NCI-H128 (cell line): ENCODE results near the gene SSC4D.

Experiments used
- DNase-seq: peaks from one replicate; lab custom pipeline; 2025; ENCODE audit not compliant: unreplicated experiment; lab: John Stamatoyannopoulos, UW

Gene SSC4D

DNA sequence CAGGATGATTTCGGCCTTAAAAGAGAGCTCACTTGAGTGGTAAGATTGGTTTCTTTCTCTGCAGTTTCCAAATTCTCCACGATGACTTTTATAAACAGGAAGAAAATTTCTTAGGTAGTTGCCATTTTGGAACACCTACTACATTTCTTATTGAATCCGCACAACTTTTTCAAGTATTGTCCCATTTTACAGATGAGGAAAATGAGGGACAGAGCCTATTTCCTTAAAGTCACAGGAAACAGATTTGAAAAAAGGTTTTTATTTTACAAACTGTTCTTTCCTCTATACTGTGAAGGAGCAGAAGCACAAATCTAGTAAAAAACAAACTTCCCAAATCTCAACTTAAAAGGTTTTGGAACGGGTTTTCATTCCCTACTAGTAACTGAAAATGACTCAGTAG is 53.4 kb downstream of the SSC4D start:
- DNase-seq, result no peak

DNA sequence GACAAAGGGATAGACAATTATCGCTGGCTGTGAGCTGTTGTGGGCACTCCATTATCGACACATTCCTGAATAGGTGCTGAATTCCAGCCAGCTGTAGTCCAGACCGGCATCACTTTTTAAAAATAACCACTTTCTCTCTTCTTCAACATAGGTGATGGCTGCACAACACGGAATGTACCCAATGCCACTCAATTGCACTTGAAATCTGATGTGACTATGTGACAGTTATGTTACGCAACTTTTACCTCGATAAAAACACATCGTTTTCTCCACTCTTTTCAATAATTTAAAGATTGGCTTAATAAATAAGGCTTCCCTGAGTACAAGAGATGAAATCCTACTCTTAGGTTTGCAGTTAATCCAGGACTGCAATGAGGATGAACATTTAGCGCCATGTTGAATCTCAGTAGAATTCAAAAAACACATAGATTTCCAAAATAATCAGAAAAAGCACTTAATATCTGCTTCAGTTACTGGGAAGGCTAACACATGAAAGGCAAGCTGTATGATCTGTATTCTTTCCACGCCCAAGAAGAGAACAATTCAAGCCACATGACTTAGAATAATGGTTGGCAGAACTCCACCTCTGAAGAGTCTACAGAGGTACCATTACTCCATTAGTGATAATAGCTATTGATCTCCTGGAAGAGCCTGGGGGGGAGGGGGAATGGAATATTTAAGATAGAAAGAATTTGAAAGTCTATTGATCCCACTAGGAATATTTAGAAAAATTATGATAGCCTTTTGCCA is 54.3 kb downstream of the SSC4D start:
- no peak for DNase-seq

DNA sequence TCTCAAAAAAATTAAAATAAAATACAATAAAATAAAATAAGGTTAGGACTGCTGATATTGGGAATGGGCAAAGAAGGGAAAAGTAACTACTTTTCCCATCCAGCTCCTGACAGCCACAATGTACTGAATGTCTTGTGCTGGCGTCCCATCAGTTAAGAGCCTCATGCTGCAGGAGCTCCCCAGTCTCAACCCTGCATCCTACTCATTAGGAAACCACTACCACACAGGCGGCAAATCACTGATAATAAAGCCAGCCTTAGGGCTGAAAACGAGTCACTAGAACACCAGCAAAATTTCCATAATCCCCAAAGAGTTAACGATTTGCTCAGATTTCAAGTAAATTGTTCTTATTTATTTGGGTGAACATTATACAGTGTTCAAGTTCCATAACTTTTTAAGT is 55.0 kb downstream of the SSC4D start:
- no peak for DNase-seq

DNA sequence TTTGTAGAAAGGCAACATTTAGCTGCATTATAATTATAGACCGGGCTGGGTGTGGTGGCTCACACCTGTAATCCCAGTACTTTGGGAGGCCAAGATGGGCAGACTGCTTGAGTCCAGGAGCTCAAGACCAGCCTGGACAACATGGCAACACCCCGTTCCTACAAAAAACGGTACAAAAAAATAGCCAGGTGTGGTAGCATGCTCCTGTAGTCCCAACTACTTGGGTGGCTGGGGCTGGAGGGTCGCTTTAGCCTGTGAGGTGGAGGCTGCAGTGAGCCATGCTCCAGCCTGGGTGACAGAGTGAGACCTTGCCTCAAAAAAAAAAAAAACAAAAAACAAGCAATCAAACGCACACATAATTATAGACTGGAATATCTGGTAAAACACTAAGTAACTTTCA is 55.8 kb downstream of the SSC4D start:
- DNase-seq, result no peak

DNA sequence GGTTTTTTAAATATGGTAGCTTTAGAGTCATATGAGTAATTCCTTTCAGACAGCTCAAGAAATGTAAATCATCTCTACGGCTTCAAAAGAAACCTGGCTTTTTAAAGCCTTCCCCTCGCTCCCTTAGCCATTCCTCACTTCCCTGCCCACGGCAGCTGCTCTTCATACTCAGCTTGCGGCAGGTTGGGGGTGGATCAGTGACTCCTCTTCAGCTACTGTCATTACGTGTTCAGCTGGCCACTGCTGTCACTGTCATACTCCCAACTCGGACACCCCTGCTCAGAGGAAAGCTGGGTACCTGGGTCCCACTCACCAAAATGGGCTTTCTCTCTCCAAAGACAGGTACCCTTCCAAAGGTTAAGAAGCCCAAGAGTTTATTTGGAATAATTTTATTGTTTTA is 57.3 kb downstream of the SSC4D start:
- DNase-seq, result no peak

DNA sequence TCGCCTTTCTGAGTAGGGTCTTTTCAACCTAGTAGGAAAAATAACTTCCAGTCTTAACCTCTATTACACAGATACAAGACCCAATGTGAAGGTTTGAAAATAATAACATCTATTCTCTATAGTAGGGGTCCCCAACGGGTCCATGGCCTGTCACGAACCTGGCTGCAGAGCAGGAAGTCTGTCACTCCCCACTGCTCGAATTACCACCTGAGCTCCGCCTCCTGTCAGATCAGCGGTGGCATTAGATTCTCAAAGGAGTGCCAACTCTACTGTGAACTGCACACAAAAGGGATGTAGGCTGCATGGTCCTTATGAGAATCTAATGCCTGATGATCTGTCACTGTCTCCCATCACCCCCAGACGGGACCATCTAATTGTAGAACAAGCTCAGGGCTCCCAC is 58.1 kb downstream of the SSC4D start:
- no peak for DNase-seq

DNA sequence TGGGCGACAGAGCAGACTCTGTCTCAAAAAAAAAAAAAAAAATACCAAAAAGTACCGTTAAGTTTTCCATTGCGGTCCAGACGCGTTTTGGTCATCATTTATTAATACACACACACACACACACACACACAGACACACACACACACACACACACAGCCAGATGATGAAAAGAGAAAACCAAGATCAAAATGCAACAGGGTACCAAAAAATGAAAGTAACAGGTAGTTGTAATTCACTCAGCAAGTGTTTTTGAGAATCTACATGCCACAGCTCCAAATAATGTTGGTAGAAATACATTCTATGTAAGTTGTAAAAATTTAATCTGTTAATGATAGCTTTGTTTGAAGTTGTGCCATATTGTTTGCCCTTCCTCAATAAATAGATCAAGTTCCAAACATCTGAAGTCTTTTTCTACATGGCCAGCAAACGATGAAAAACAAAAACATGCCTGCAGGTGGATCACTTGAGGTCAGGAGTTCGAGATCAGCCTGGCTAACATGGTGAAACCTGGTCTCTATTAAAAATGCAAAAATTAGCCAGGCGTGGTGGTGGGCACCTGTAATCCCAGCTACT is 60.1 kb downstream of the SSC4D start:
- no peak for DNase-seq

DNA sequence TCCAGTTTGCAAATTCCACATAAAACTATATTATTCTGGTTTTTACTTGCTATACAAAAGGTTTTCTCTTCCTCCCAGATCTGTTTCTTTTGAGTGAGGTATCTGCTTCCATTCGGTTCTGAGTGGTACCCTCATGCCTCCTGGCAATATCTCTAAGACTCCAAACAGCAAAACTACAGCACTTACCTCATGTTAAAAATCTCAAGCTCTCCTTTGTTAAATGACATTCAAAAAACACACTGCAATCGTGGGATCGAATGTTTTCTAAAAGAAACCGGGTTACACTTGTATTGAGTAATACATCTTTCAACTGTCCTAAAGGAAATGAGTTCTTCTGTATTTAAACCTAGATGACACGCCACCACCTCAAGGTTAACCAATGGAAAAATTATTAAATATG is 61.8 kb downstream of the SSC4D start:
- DNase-seq, result no peak

DNA sequence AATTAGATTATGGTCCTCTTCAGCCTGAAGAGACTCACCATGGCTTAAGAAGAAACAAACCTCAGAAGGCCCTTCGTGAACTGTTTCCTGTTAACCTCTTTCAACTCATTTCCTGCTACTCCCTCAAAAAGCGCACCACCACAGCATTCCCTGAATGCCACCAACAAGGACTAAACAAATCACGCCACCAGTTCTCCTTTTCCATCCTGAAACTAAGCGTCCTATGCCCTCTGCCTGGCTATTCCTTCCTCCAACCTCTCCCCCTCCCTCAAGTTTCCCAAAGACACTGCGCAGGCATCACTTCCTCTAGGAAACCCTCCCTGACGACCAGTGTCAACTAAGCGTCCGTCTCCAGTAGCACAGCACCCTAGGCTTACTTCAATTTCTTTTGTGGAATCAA is 62.7 kb downstream of the SSC4D start:
- no peak for DNase-seq

DNA sequence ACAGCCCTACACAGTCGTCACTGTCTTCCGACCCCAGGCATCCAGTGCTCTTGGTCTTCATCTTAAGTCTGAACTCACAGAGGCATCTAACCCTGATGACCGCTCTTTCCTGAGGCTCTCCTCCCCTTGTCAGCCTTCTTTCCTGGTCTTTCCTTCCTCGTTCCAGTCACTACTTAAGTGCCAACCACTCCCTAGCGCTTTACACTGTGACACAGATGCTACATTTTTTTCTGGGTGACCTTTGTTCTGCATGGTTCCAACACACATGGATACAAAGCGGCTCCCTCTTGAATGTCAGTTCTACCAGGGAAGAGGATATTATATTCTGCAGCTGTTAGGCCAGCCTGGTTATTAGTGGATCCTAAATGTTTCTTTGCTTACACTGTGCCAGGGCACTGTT is 63.4 kb downstream of the SSC4D start:
- no peak for DNase-seq

DNA sequence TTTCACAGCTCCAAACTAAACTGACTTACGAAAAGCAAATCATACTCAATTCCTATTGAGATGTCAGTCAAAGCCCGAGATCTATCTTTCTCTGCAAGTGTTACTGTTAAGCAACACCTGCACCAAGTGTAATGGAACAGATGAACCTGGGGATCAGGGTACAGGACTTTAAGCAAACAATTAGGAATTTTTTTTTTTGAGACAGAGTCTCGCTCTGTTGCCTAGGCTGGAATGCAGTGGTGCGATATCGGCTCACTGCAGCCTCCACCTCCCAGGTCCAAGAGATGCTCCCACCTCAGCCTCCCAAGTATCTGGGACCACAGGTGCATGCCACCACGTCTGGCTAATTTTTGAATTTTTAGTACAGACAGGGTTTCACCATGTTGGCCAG is 65.6 kb downstream of the SSC4D start:
- no peak for DNase-seq

DNA sequence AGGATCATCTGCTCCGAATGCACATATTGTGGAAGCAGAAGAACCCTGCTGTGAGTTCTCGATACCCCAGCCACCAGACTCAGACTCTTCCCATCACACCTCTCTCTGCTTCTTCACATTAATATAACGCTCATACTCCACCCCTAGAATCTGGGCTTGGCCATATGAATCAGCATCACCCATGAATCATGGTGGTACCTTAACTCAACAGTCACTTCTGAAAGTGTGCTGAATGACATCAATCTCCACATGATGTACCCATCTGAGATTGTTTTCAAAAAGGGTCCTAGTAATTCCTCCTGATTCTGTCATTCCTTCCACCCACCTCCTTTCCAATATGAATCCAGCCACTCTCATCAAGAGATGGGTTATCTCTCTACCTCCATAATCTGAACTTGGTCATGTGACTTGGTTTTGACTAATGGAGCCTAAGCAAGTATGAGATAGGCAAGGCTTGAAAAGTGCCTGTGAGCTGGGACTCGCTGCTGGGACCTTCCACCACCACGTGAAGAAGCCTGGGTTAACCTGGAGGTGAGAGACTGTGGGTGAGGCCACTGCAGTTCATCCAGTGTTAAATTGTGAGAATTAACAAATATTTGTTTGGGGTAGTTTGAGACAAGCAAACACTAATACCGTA is 66.1 kb downstream of the SSC4D start:
- DNase-seq, result no peak

DNA sequence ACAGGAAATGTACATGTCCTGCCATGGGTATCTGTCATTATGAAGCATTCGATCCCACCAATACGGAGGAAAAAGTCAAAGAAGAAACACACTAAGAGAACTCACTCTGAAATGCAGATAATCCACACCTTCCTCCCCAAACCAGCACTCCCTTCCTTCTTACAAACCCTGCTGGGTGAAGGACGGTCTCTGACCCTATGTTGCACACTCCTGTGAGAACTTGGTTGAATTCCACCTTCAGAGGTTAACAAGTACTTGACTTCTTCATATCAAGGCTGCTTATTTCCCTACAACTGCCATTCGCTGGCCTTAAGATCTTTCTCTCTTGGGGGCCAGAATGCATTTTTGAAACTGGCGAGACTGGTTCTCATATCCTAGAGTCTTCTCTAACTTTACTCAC is 67.3 kb downstream of the SSC4D start:
- DNase-seq, result no peak

DNA sequence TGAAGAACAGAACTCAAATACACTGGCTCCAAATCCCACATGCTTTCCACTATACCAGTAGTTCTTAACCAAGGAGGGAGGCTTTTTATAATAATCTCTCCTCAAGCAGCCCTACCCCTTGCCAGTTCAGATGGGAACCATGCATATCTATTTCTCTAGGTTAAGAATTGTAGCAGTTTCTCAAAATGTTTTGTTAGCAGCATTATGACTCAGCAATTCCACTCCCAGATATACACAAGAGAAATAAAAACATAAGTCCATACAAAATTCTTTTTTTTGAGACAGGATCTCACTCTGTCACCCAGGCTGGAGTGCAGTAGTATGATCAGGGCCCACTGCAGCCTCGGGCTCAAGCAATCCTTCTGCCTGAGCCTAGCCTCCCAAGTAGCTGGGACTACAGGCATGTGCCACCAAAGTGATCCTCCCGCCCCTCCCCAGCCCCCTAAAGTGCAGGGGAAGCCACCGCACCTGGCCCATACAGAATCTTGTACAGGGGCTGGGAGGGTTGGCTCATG is 68.8 kb downstream of the SSC4D start:
- DNase-seq, result no peak
